Measurements from ENCODE around the gene AARSD1. TPM values are rescaled to one million over a fixed set of nuclear protein-coding genes. Genes with fewer than 3 reads are reported as not detected.
"Not testable (repeated sequence)": the region's sequence is repeated elsewhere in the genome, so short reads cannot be mapped to it uniquely, and the experiment has no call there.

AARSD1 gene
- total RNA-seq, 1 experiment from 2014 or later: 17.7 TPM

GRCh38 chr17:42999003-42999525 lies 34.8 kb upstream of the AARSD1 start:
- H3K36me3 ChIP-seq (ENCODE audit: insufficient read depth, low read length): peaks cover 24% of the 10 kb centered on the region
- peaks cover 22% of the 10 kb centered on the region for H3K4me1 ChIP-seq (ENCODE audit: low read length)
- H3K9me2 ChIP-seq (replicated peaks; ENCODE audit: insufficient read depth, low read length): no peaks in the 10 kb centered on the region
- H2AFZ ChIP-seq (ENCODE audit: low read length): no peak overlapping the region
- H3K4me2 ChIP-seq (ENCODE audit: low read depth, low read length, poor library complexity, severe bottlenecking): peak overlapping the region; percentile 90
- H3K9ac ChIP-seq (ENCODE audit: low read length): peak overlapping the region; percentile 99
- H3K27me3 ChIP-seq (ENCODE audit: low read length): no peaks in the 10 kb centered on the region
- H3K4me3 ChIP-seq (ENCODE audit: low read length): peak overlapping the region; percentile 98
- peaks cover 18% of the 10 kb centered on the region for H4K20me1 ChIP-seq (ENCODE audit: insufficient read depth, low read depth, low read length)
- no peaks in the 10 kb centered on the region for H3K9me3 ChIP-seq (ENCODE audit: low read length)
- peak overlapping the region; percentile 87 for H3K27ac ChIP-seq (ENCODE audit: low read length)
- no peak for DNase-seq
- peaks cover 19% of the 10 kb centered on the region for H3K79me2 ChIP-seq (ENCODE audit: low read length)

- H3K9me2 ChIP-seq (replicated peaks; ENCODE audit: insufficient read depth, low read length): no peaks in the 10 kb centered on the region
- H3K4me2 ChIP-seq (ENCODE audit: low read depth, low read length, poor library complexity, severe bottlenecking): peak within 1 kb of the TSS; percentile 90
- peaks cover 19% of the 10 kb centered on the region for H3K79me2 ChIP-seq (ENCODE audit: low read length)
- H4K20me1 ChIP-seq (ENCODE audit: insufficient read depth, low read depth, low read length): peaks cover 18% of the 10 kb centered on the region
- peak; percentile 100 for DNase-seq
- H2AFZ ChIP-seq (ENCODE audit: low read length): peak within 1 kb of the TSS; percentile 40; the same call in 1 of the 2 replicates
- peak within 1 kb of the TSS; percentile 98 for H3K4me3 ChIP-seq (ENCODE audit: low read length)
- peaks cover 25% of the 10 kb centered on the region for H3K36me3 ChIP-seq (ENCODE audit: insufficient read depth, low read length)
- H3K4me1 ChIP-seq (ENCODE audit: low read length): peaks cover 22% of the 10 kb centered on the region
- H3K27ac ChIP-seq (ENCODE audit: low read length): peak within 1 kb of the TSS; percentile 87
- H3K27me3 ChIP-seq (ENCODE audit: low read length): no peaks in the 10 kb centered on the region
- peak within 1 kb of the TSS; percentile 99 for H3K9ac ChIP-seq (ENCODE audit: low read length)
- no peaks in the 10 kb centered on the region for H3K9me3 ChIP-seq (ENCODE audit: low read length)
Measured at GRCh38 chr17:42997984-42998938, 34.0 kb upstream of the AARSD1 start, which contains the start of gene RPL27. RPL27 (plus strand) TSS chr17:42998419; CDS start chr17:42998751, 332 bp downstream.

GRCh38 chr17:42997390-42997983 lies 33.2 kb upstream of the AARSD1 start:
- Histone ChIP-seq H3K27ac (ENCODE audit: low read length) (peak overlapping the region; percentile 63), H3K27me3 (ENCODE audit: low read length) (no peaks in the 10 kb centered on the region), H3K4me1 (ENCODE audit: low read length) (peaks cover 22% of the 10 kb centered on the region), H3K9me2 (replicated peaks; ENCODE audit: insufficient read depth, low read length) (no peaks in the 10 kb centered on the region), H3K9ac (ENCODE audit: low read length) (peak overlapping the region; percentile 62), H3K79me2 (ENCODE audit: low read length) (peaks cover 19% of the 10 kb centered on the region), H3K4me3 (ENCODE audit: low read length) (peak overlapping the region; percentile 63), H2AFZ (ENCODE audit: low read length) (peak overlapping the region; percentile 40; the same call in 1 of the 2 replicates), H4K20me1 (ENCODE audit: insufficient read depth, low read depth, low read length) (peaks cover 18% of the 10 kb centered on the region), H3K4me2 (ENCODE audit: low read depth, low read length, poor library complexity, severe bottlenecking) (peak overlapping the region; percentile 75), H3K36me3 (ENCODE audit: insufficient read depth, low read length) (peaks cover 28% of the 10 kb centered on the region), H3K9me3 (ENCODE audit: low read length) (no peaks in the 10 kb centered on the region)
- no peak for DNase-seq

- H3K4me2 ChIP-seq (ENCODE audit: low read depth, low read length, poor library complexity, severe bottlenecking); H3K79me2 ChIP-seq (ENCODE audit: low read length); DNase-seq; H4K20me1 ChIP-seq (ENCODE audit: insufficient read depth, low read depth, low read length); H3K9me3 ChIP-seq (ENCODE audit: low read length); H3K27me3 ChIP-seq (ENCODE audit: low read length); H3K9ac ChIP-seq (ENCODE audit: low read length); H3K9me2 ChIP-seq (replicated peaks; ENCODE audit: insufficient read depth, low read length); H3K27ac ChIP-seq (ENCODE audit: low read length); H2AFZ ChIP-seq (ENCODE audit: low read length); H3K4me3 ChIP-seq (ENCODE audit: low read length): not testable (repeated sequence)
- Histone ChIP-seq H3K4me1 (ENCODE audit: low read length) (peaks cover 12% of the 10 kb centered on the region), H3K36me3 (ENCODE audit: insufficient read depth, low read length) (peaks cover 35% of the 10 kb centered on the region)
Measured at GRCh38 chr17:42993913-42994312, 29.7 kb upstream of the AARSD1 start.

GRCh38 chr17:42992872-42993271 lies 28.6 kb upstream of the AARSD1 start:
- Histone ChIP-seq H3K36me3 (ENCODE audit: insufficient read depth, low read length) (peaks cover 41% of the 10 kb centered on the region), H3K4me3 (ENCODE audit: low read length) (no peak overlapping the region)

GRCh38 chr17:42991471-42991870 lies 27.2 kb upstream of the AARSD1 start:
- H3K27ac ChIP-seq (ENCODE audit: low read length): no peak overlapping the region
- H3K4me3 ChIP-seq (ENCODE audit: low read length): no peak overlapping the region
- H3K9me3 ChIP-seq (ENCODE audit: low read length): no peaks in the 10 kb centered on the region
- H3K27me3 ChIP-seq (ENCODE audit: low read length): no peaks in the 10 kb centered on the region
- no peaks in the 10 kb centered on the region for H3K4me1 ChIP-seq (ENCODE audit: low read length)
- H2AFZ ChIP-seq (ENCODE audit: low read length): no peak overlapping the region
- H4K20me1 ChIP-seq (ENCODE audit: insufficient read depth, low read depth, low read length): no peaks in the 10 kb centered on the region
- H3K4me2 ChIP-seq (ENCODE audit: low read depth, low read length, poor library complexity, severe bottlenecking): no peak overlapping the region
- no peaks in the 10 kb centered on the region for H3K9me2 ChIP-seq (replicated peaks; ENCODE audit: insufficient read depth, low read length)
- H3K79me2 ChIP-seq (ENCODE audit: low read length): peaks cover 11% of the 10 kb centered on the region
- DNase-seq: no peak
- peaks cover 53% of the 10 kb centered on the region for H3K36me3 ChIP-seq (ENCODE audit: insufficient read depth, low read length)
- H3K9ac ChIP-seq (ENCODE audit: low read length): no peak overlapping the region

More at GRCh38 chr17:42992872-42993271, 28.6 kb upstream of the AARSD1 start:
- DNase-seq: no peak
- Histone ChIP-seq H3K79me2 (ENCODE audit: low read length) (0 out of 2 replicates have a peak, but pooled peaks cover 2% of the 10 kb centered on the region), H2AFZ (ENCODE audit: low read length) (no peak overlapping the region), H3K4me2 (ENCODE audit: low read depth, low read length, poor library complexity, severe bottlenecking) (no peak overlapping the region), H3K4me1 (ENCODE audit: low read length) (peaks cover 12% of the 10 kb centered on the region), H3K27ac (ENCODE audit: low read length) (no peak overlapping the region), H3K27me3 (ENCODE audit: low read length) (no peaks in the 10 kb centered on the region), H3K9me2 (replicated peaks; ENCODE audit: insufficient read depth, low read length) (no peaks in the 10 kb centered on the region), H3K9ac (ENCODE audit: low read length) (no peak overlapping the region), H3K9me3 (ENCODE audit: low read length) (no peaks in the 10 kb centered on the region), H4K20me1 (ENCODE audit: insufficient read depth, low read depth, low read length) (no peaks in the 10 kb centered on the region)

- H3K4me2 ChIP-seq (ENCODE audit: low read depth, low read length, poor library complexity, severe bottlenecking): no peak overlapping the region
- peaks cover 61% of the 10 kb centered on the region for H3K36me3 ChIP-seq (ENCODE audit: insufficient read depth, low read length)
- H3K4me1 ChIP-seq (ENCODE audit: low read length): peaks cover 9% of the 10 kb centered on the region
- H2AFZ ChIP-seq (ENCODE audit: low read length): no peak overlapping the region
- H3K79me2 ChIP-seq (ENCODE audit: low read length): peaks cover 24% of the 10 kb centered on the region
- no peaks in the 10 kb centered on the region for H3K9me2 ChIP-seq (replicated peaks; ENCODE audit: insufficient read depth, low read length)
- H4K20me1 ChIP-seq (ENCODE audit: insufficient read depth, low read depth, low read length): no peaks in the 10 kb centered on the region
- H3K9me3 ChIP-seq (ENCODE audit: low read length): no peaks in the 10 kb centered on the region
- H3K4me3 ChIP-seq (ENCODE audit: low read length): no peak overlapping the region
- H3K9ac ChIP-seq (ENCODE audit: low read length): no peak overlapping the region
- DNase-seq: no peak
- H3K27ac ChIP-seq (ENCODE audit: low read length): no peak overlapping the region
- H3K27me3 ChIP-seq (ENCODE audit: low read length): no peaks in the 10 kb centered on the region
Measured at GRCh38 chr17:42989726-42990652, 25.7 kb upstream of the AARSD1 start.

Data from Karpas-422 (cell line).